Activated CD8-positive, alpha-beta memory T cell treated with anti-CD3 and anti-CD28 coated beads, Interleukin-2, amount 50 U/mL, for 1 hour (primary cell): ENCODE data around the gene KCNMA1.

Experiments used
- DNase-seq: peaks from one replicate; pipeline ENCODE4 v3.0.0-alpha.2; 2020; ENCODE audit errors: extremely low read depth

KCNMA1 gene

GRCh38 chr10:77185696-77186095, 451.9 kb downstream of the KCNMA1 start:
- no peak for DNase-seq

GRCh38 chr10:77182803-77183202, 454.8 kb downstream of the KCNMA1 start:
- DNase-seq = no peak

GRCh38 chr10:77180794-77181193, 456.8 kb downstream of the KCNMA1 start:
- no peak for DNase-seq

- no peak for DNase-seq
Observed at GRCh38 chr10:77180104-77180503, 457.5 kb downstream of the KCNMA1 start.

- no peak for DNase-seq
Observed at GRCh38 chr10:77179015-77179695, 458.5 kb downstream of the KCNMA1 start.

GRCh38 chr10:77177589-77177988, 460.0 kb downstream of the KCNMA1 start:
- no peak for DNase-seq

GRCh38 chr10:77177161-77177560, 460.4 kb downstream of the KCNMA1 start:
- no peak for DNase-seq

GRCh38 chr10:77176232-77176631, 461.4 kb downstream of the KCNMA1 start:
- DNase-seq = no peak

GRCh38 chr10:77175631-77176222, 461.9 kb downstream of the KCNMA1 start:
- DNase-seq = no peak

GRCh38 chr10:77173615-77174461, 463.8 kb downstream of the KCNMA1 start:
- DNase-seq = peak; percentile 38

GRCh38 chr10:77172086-77172485, 465.5 kb downstream of the KCNMA1 start:
- no peak for DNase-seq

GRCh38 chr10:77168861-77169260, 468.7 kb downstream of the KCNMA1 start:
- DNase-seq = no peak

- no peak for DNase-seq
Observed at GRCh38 chr10:77168161-77168560, 469.4 kb downstream of the KCNMA1 start.

GRCh38 chr10:77165445-77166208, 472.0 kb downstream of the KCNMA1 start:
- DNase-seq = no peak

- no peak for DNase-seq
Observed at GRCh38 chr10:77164616-77165311, 472.8 kb downstream of the KCNMA1 start.

- DNase-seq = no peak
Observed at GRCh38 chr10:77163670-77164348, 473.8 kb downstream of the KCNMA1 start.

GRCh38 chr10:77162697-77163096, 474.9 kb downstream of the KCNMA1 start:
- DNase-seq = no peak

- DNase-seq = no peak
Observed at GRCh38 chr10:77160679-77161078, 476.9 kb downstream of the KCNMA1 start.

- DNase-seq = no peak
Observed at GRCh38 chr10:77159538-77160110, 478.0 kb downstream of the KCNMA1 start.

GRCh38 chr10:77158666-77159065, 478.9 kb downstream of the KCNMA1 start:
- no peak for DNase-seq
